Right lobe of liver (tissue), 6 donors: ENCODE measurements around the gene ESYT2. TPM values are rescaled to one million over a fixed set of nuclear protein-coding genes. Genes with fewer than 3 reads are reported as not detected.

ENCODE experiments used
- ATAC-seq, 4 donors: fragments of 200-7000 bp; cut with Tn5 transposase; one replicate each; pipeline ENCODE4 v1.9.1; 2020; ENCODE audit warnings: mild to moderate bottlenecking in 4 of 4, moderate library complexity in 4 of 4
- DNase-seq, 3 donors: peaks; one replicate each; pipeline ENCODE4 v3.0.0-alpha.2; 2020
- H3K27ac ChIP-seq, 3 donors: fragments of 200-600 bp; one replicate each; pipeline ENCODE4 v1.8.0; 2022
- H3K27me3 ChIP-seq, 2 donors: fragments of 200-600 bp; one replicate each; pipeline ENCODE4 v1.8.0; 2022
- H3K36me3 ChIP-seq, 4 donors: fragments of 200-600 bp; sonication (generic) in 1 of 4; one replicate each; pipeline versions ENCODE4 v1.5.1 to v1.8.0; 2017 to 2022; ENCODE audit warnings: control low read depth in 1 of 4
- H3K4me1 ChIP-seq, 4 donors: fragments of 200-600 bp; sonication (generic) in 1 of 4; one replicate each; pipeline versions ENCODE4 v1.5.1 to v1.8.0; 2017 to 2022; ENCODE audit warnings: control low read depth in 1 of 4
- H3K4me3 ChIP-seq, 3 donors: fragments of 200-600 bp; one replicate each; pipeline ENCODE4 v1.8.0; 2022
- H3K9me3 ChIP-seq, 4 donors: fragments of 200-600 bp; sonication (generic) in 1 of 4; one replicate each; pipeline versions ENCODE4 v1.5.1 to v1.8.0; 2017 to 2022; ENCODE audit warnings: control low read depth in 1 of 4
- CTCF ChIP-seq, 4 donors: fragments of 200-600 bp in 3 of 4; fragments of 450-650 bp in 1 of 4; IDR thresholded peaks; one replicate each; pipeline versions ENCODE4 v1.5.1 to v1.8.0; 2016 to 2022; ENCODE audit warnings: antibody characterized with exemption in 4 of 4, mild to moderate bottlenecking in 2 of 4
- POLR2A ChIP-seq: fragments of 450-650 bp; IDR thresholded peaks from one replicate; pipeline ENCODE4 v1.6.1; 2017; ENCODE audit warnings: antibody characterized with exemption, mild to moderate bottlenecking
- whole genome bisulfite sequencing: methylation state at CpG from one replicate; pipeline ENCODE4 v1.1.6; 2018; ENCODE audit warnings: low coverage, low lambda C conversion rate; ENCODE audit not compliant: insufficient coverage; ENCODE audit errors: missing lambda C conversion rate; 5-methylcytosine and 5-hydroxymethylcytosine counted together
- intact Hi-C, 2 donors: fragments of 100-400 bp; cut with DNase I; formaldehyde crosslinking; loops; one replicate each; pipeline versions ENCODE4 v1.11.2 to v1.14.1; 2022
- total RNA-seq, 6 experiments: library from RNA; depleted of rRNA in 2 of 6; stranded (reverse); fragments of >200 nt in 2 of 6; fragmentation: NEBNext Ultra II Directional in 3 of 6; extraction: Animal tissue kit (Norgen Biotek cat#: 25700) in 3 of 6; gene quantifications; one replicate each; pipeline versions ENCODE4 v1.1.0 to v1.2.4, GENCODE V29; 2016 to 2023
- donor health status: DM: no; HTN: yes; CAD: no.
- donor health status: DM: no; HTN: no; CAD: no.
- donor health status: DM: no; HTN: no; CAD: no.
- donor health status: DM: no; HTN: yes; CAD: no.
- donor health status: DM: no; HTN: yes; CAD: no.

ESYT2 gene
- total RNA-seq, 6 experiments from 2014 or later: 19.7 to 28.7 (median 24.2) TPM

GRCh38 chr7:158695726-158696452 lies 133.4 kb downstream of the ESYT2 start:
- Histone ChIP-seq H3K4me1 (no peaks in the 10 kb centered on the region), H3K36me3 (no peaks in the 10 kb centered on the region), H3K9me3 (no peaks in the 10 kb centered on the region), H3K27ac (no peak overlapping the region), H3K27me3 (no peaks in the 10 kb centered on the region), H3K4me3 (no peak overlapping the region)
- WGBS: 2% methylated on average over 4 of the region's 10 CpGs
- no peak for TF ChIP-seq POLR2A
- peak; percentile 43 to 65 (median 50) for TF ChIP-seq CTCF (IDR thresholded peaks at IDR 0.05)
- ATAC-seq (peak; percentile 92 to 100 (median 96)), DNase-seq (peak in 2 of 3 donors; percentile 39 to 66)
- intact Hi-C loops: loop anchor here in 1 of 2 donors (10.0 kb wide), 1 partner anchor 279 kb away; no protein-coding TSS in a partner anchor

- Histone ChIP-seq H3K27ac (no peak overlapping the region), H3K4me1 (no peaks in the 10 kb centered on the region), H3K4me3 (no peak overlapping the region), H3K27me3 (no peaks in the 10 kb centered on the region), H3K9me3 (no peaks in the 10 kb centered on the region), H3K36me3 (no peaks in the 10 kb centered on the region)
- 71% methylated on average over 3 of the region's 3 CpGs for WGBS
- ATAC-seq (no peak), DNase-seq (no peak)
- intact Hi-C loops: loop anchor here in 1 of 2 donors (10.0 kb wide), 1 partner anchor 280 kb away; no protein-coding TSS in a partner anchor
- no peak for TF ChIP-seq CTCF (IDR thresholded peaks at IDR 0.05)
- TF ChIP-seq POLR2A: no peak
Measured at GRCh38 chr7:158695056-158695455, 134.3 kb downstream of the ESYT2 start.

- H3K9me3 ChIP-seq: no peaks in the 10 kb centered on the region
- no peaks in the 10 kb centered on the region for H3K27me3 ChIP-seq
- no peaks in the 10 kb centered on the region for H3K4me1 ChIP-seq
- no peak overlapping the region for H3K27ac ChIP-seq
- WGBS: 98% methylated on average over 6 of the region's 6 CpGs
- H3K36me3 ChIP-seq: no peaks in the 10 kb centered on the region
- DNase-seq (no peak), ATAC-seq (no peak)
- no peak overlapping the region for H3K4me3 ChIP-seq
- intact Hi-C loops: loop anchor here in 1 of 2 donors (10.0 kb wide), 1 partner anchor 280 kb away; no protein-coding TSS in a partner anchor
- no peak for TF ChIP-seq CTCF (IDR thresholded peaks at IDR 0.05)
- TF ChIP-seq POLR2A: no peak
Measured at GRCh38 chr7:158694650-158695049, 134.7 kb downstream of the ESYT2 start.

GRCh38 chr7:158689488-158689887 lies 139.8 kb downstream of the ESYT2 start:
- H3K4me3 ChIP-seq: no peak overlapping the region
- H3K4me1 ChIP-seq: no peaks in the 10 kb centered on the region
- no peaks in the 10 kb centered on the region for H3K27me3 ChIP-seq
- no peaks in the 10 kb centered on the region for H3K36me3 ChIP-seq
- no peaks in the 10 kb centered on the region for H3K9me3 ChIP-seq
- 100% methylated on average over 2 of the region's 2 CpGs for WGBS
- no peak for DNase-seq
- no peak for ATAC-seq
- H3K27ac ChIP-seq: no peak overlapping the region
- TF ChIP-seq POLR2A: no peak
- no peak for TF ChIP-seq CTCF (IDR thresholded peaks at IDR 0.05)
- intact Hi-C loops: no loop called here
